ENCODE results near the gene MZB1.

DNA sequence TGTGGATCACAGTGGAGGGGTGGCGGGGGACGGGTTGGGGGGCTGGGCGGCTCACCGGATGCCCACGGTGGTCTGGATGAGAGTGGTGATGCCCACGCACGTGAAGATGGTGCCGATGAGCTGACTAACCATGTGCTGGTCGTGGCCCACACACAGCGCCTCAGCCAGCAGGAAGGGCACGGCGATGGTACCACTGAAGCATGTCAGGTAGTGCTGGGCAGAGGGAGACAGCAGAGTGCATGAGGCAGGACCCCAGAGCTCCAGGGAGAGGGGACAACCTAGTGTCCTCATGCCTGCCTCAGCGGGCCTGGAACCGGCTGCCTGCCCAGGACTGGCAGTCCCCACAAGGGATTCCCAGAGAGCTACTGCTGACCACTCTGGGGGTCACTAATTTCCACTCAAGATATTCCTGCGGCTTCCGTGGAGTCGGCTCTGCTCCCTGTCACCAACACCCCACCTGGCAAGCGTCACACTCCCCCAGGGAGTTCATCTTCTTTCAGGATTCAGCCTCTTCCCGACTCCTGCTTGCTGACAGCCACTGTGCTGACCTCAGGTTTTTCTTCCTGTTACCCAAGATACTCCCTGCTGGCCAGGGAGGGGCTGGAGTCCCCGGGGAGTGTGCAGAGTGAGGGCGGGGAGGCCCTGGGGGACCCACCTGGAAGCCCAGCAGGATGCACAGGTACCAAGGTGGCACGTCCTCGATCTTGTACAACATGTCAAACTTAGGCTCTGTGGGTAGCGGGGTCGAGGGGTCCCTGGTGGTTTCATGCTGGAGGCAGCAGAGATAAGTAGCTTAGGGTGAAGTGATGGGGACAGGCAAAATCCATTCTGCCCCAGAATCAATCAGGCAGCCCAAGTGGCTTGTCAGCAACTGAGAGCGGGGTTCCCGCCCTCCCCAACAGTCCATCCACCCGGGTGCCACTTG is 7.6 kb downstream of the MZB1 start:
- TF ChIP-seq, protein P1, sequence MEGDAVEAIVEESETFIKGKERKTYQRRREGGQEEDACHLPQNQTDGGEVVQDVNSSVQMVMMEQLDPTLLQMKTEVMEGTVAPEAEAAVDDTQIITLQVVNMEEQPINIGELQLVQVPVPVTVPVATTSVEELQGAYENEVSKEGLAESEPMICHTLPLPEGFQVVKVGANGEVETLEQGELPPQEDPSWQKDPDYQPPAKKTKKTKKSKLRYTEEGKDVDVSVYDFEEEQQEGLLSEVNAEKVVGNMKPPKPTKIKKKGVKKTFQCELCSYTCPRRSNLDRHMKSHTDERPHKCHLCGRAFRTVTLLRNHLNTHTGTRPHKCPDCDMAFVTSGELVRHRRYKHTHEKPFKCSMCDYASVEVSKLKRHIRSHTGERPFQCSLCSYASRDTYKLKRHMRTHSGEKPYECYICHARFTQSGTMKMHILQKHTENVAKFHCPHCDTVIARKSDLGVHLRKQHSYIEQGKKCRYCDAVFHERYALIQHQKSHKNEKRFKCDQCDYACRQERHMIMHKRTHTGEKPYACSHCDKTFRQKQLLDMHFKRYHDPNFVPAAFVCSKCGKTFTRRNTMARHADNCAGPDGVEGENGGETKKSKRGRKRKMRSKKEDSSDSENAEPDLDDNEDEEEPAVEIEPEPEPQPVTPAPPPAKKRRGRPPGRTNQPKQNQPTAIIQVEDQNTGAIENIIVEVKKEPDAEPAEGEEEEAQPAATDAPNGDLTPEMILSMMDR (IDR thresholded peaks at IDR 0.05) = no peak
- no peak for TF ChIP-seq POLR2A (IDR thresholded peaks at IDR 0.05)
